Activated CD8-positive, alpha-beta T cell treated with anti-CD3 and anti-CD28 coated beads, Interleukin-2, amount 10 ng/mL, durations not matched to agents 7 days and 5 days (primary cell): ENCODE measurements around the gene PPM1H. TPM values are rescaled to one million over a fixed set of nuclear protein-coding genes. Genes with fewer than 3 reads are reported as not detected.

Experiments used
- ATAC-seq: fragments of 150-1000 bp; cut with Tn5 transposase; one replicate; pipeline ENCODE4 v1.10.0; 2021; ENCODE audit warnings: moderate library complexity
- CTCF ChIA-PET: fragments of 350-600 bp; sonication (Branson Sonifier 250); formaldehyde crosslinking; loops from one replicate; lab custom pipeline; 2021; ENCODE audit warnings: antibody characterized with exemption; lab: Charles Lee
- POLR2A ChIA-PET: fragments of 350-600 bp; sonication (Branson Sonifier 250); formaldehyde crosslinking; loops from one replicate; lab custom pipeline; 2021; ENCODE audit warnings: antibody characterized with exemption; lab: Charles Lee
- DNase-seq: peaks from one replicate; pipeline ENCODE4 v3.0.0-alpha.2; 2020
- H3K27ac Mint-ChIP-seq: one replicate; pipeline ENCODE4 v1.8.0; 2021; ENCODE audit warnings: mild to moderate bottlenecking, mixed read lengths
- H3K27me3 Mint-ChIP-seq: one replicate; pipeline ENCODE4 v1.8.0; 2021; ENCODE audit warnings: low read depth, mixed read lengths
- H3K36me3 Mint-ChIP-seq: one replicate; pipeline ENCODE4 v1.8.0; 2021; ENCODE audit warnings: low read depth, mixed read lengths
- H3K4me1 Mint-ChIP-seq: one replicate; pipeline ENCODE4 v1.8.0; 2021; ENCODE audit warnings: low read depth, mixed read lengths
- H3K4me3 Mint-ChIP-seq: one replicate; pipeline ENCODE4 v1.8.0; 2021; ENCODE audit warnings: mild to moderate bottlenecking, mixed read lengths
- H3K9me3 Mint-ChIP-seq: one replicate; pipeline ENCODE4 v1.8.0; 2022; ENCODE audit warnings: mixed read lengths; ENCODE audit not compliant: insufficient read depth
- total RNA-seq, 2 experiments: library from RNA; stranded (reverse); gene quantifications; one replicate each; pipeline ENCODE4 v1.2.3, GENCODE V29; 2021

The PPM1H gene
- total RNA-seq, 2 experiments from 2014 or later: not detected

GRCh38 chr12:62605981-62606380 lies 329.0 kb downstream of the PPM1H start:
- ATAC-seq (no peak), DNase-seq (no peak)
- no peaks in the 10 kb centered on the region for H3K9me3 Mint-ChIP-seq
- H3K27me3 Mint-ChIP-seq: no peaks in the 10 kb centered on the region
- peaks cover 35% of the 10 kb centered on the region for H3K4me1 Mint-ChIP-seq
- peaks cover 31% of the 10 kb centered on the region for H3K36me3 Mint-ChIP-seq
- no peak overlapping the region for H3K4me3 Mint-ChIP-seq
- CTCF ChIA-PET: interaction anchor here (0.6 to 2.0 kb wide), 10 partner anchors 9 to 256 kb away, joined by 3 to 9 read pairs (median 4); no protein-coding TSS in a partner anchor
- POLR2A ChIA-PET: interaction anchor here (0.6 kb wide), 1 partner anchor 1785 kb away, joined by 3 read pairs; no protein-coding TSS in a partner anchor
- no peak overlapping the region for H3K27ac Mint-ChIP-seq

- peak overlapping the region; percentile 82 for H3K4me3 Mint-ChIP-seq
- CTCF ChIA-PET: interaction anchor here (1.4 to 2.0 kb wide), 5 partner anchors 10 to 193 kb away, joined by 4 to 9 read pairs (median 5); no protein-coding TSS in a partner anchor
- no peaks in the 10 kb centered on the region for H3K9me3 Mint-ChIP-seq
- H3K36me3 Mint-ChIP-seq: peaks cover 31% of the 10 kb centered on the region
- POLR2A ChIA-PET: no interaction called here
- H3K4me1 Mint-ChIP-seq: peaks cover 35% of the 10 kb centered on the region
- peak overlapping the region; percentile 39 for H3K27ac Mint-ChIP-seq
- H3K27me3 Mint-ChIP-seq: no peaks in the 10 kb centered on the region
- ATAC-seq: no peak
- no peak for DNase-seq
Observed at GRCh38 chr12:62604871-62605270, 330.1 kb downstream of the PPM1H start.

GRCh38 chr12:62604373-62604772 lies 330.6 kb downstream of the PPM1H start:
- CTCF ChIA-PET: interaction anchor here (0.6 to 3.6 kb wide), 7 partner anchors 22 to 348 kb away, joined by 3 to 23 read pairs (median 3); no protein-coding TSS in a partner anchor
- Mint-ChIP-seq H3K27ac (peak overlapping the region; percentile 98), H3K4me3 (peak overlapping the region; percentile 82), H3K36me3 (peaks cover 31% of the 10 kb centered on the region), H3K27me3 (no peaks in the 10 kb centered on the region), H3K4me1 (peaks cover 35% of the 10 kb centered on the region), H3K9me3 (no peaks in the 10 kb centered on the region)
- POLR2A ChIA-PET: interaction anchor here (0.6 to 2.7 kb wide), 13 partner anchors 9 to 353 kb away, joined by 3 to 13 read pairs (median 5); partner anchors contain the start of gene MON2
- ATAC-seq (no peak), DNase-seq (no peak)

- no peaks in the 10 kb centered on the region for H3K27me3 Mint-ChIP-seq
- ATAC-seq (no peak), DNase-seq (no peak)
- H3K4me1 Mint-ChIP-seq: peaks cover 35% of the 10 kb centered on the region
- POLR2A ChIA-PET: interaction anchor here (0.6 to 2.7 kb wide), 19 partner anchors 9 to 352 kb away, joined by 3 to 15 read pairs (median 5); partner anchors contain the start of genes MON2 and USP15
- no peaks in the 10 kb centered on the region for H3K9me3 Mint-ChIP-seq
- H3K27ac Mint-ChIP-seq: peak overlapping the region; percentile 98
- peaks cover 33% of the 10 kb centered on the region for H3K36me3 Mint-ChIP-seq
- H3K4me3 Mint-ChIP-seq: peak overlapping the region; percentile 82
- CTCF ChIA-PET: interaction anchor here (0.6 to 3.6 kb wide), 9 partner anchors 22 to 347 kb away, joined by 3 to 23 read pairs (median 4); no protein-coding TSS in a partner anchor
Observed at GRCh38 chr12:62603811-62604098, 331.2 kb downstream of the PPM1H start.

- DNase-seq (peak; percentile 86), ATAC-seq (peak; percentile 82)
- ChIA-PET POLR2A (interaction anchor here (0.5 to 2.7 kb wide), 25 partner anchors 10 to 352 kb away, joined by 3 to 15 read pairs (median 5); partner anchors contain the start of genes MON2 and USP15), CTCF (interaction anchor here (0.8 to 3.6 kb wide), 11 partner anchors 12 to 347 kb away, joined by 3 to 23 read pairs (median 5); partner anchors contain the start of genes MON2 and USP15)
- peaks cover 35% of the 10 kb centered on the region for H3K4me1 Mint-ChIP-seq
- H3K4me3 Mint-ChIP-seq: peak overlapping the region; percentile 82
- peak overlapping the region; percentile 98 for H3K27ac Mint-ChIP-seq
- no peaks in the 10 kb centered on the region for H3K27me3 Mint-ChIP-seq
- no peaks in the 10 kb centered on the region for H3K9me3 Mint-ChIP-seq
- H3K36me3 Mint-ChIP-seq: peaks cover 33% of the 10 kb centered on the region
Observed at GRCh38 chr12:62603061-62603810, 331.7 kb downstream of the PPM1H start.

- Mint-ChIP-seq H3K4me3 (peak overlapping the region; percentile 82), H3K9me3 (no peaks in the 10 kb centered on the region), H3K36me3 (peaks cover 33% of the 10 kb centered on the region), H3K27me3 (no peaks in the 10 kb centered on the region), H3K27ac (peak overlapping the region; percentile 98), H3K4me1 (peaks cover 35% of the 10 kb centered on the region)
- ATAC-seq (peak; percentile 76), DNase-seq (peak; percentile 92)
- ChIA-PET CTCF (interaction anchor here (0.8 to 3.6 kb wide), 10 partner anchors 11 to 346 kb away, joined by 3 to 23 read pairs (median 5); partner anchors contain the start of genes MON2 and USP15), POLR2A (interaction anchor here (0.6 to 2.7 kb wide), 22 partner anchors 9 to 738 kb away, joined by 3 to 15 read pairs (median 5); partner anchors contain the start of genes MON2 and USP15)
Observed at GRCh38 chr12:62602255-62603060, 332.5 kb downstream of the PPM1H start.

- H3K27ac Mint-ChIP-seq: peak overlapping the region; percentile 98
- H3K4me1 Mint-ChIP-seq: peaks cover 34% of the 10 kb centered on the region
- ATAC-seq: no peak
- POLR2A ChIA-PET: interaction anchor here (0.6 to 2.7 kb wide), 2 partner anchors 126 to 135 kb away, joined by 3 to 13 read pairs; partner anchors contain the start of gene MON2
- no peaks in the 10 kb centered on the region for H3K9me3 Mint-ChIP-seq
- peaks cover 34% of the 10 kb centered on the region for H3K36me3 Mint-ChIP-seq
- H3K4me3 Mint-ChIP-seq: peak overlapping the region; percentile 82
- no peaks in the 10 kb centered on the region for H3K27me3 Mint-ChIP-seq
- no peak for DNase-seq
- CTCF ChIA-PET: interaction anchor here (1.4 to 3.6 kb wide), 3 partner anchors 10 to 194 kb away, joined by 4 to 23 read pairs (median 22); no protein-coding TSS in a partner anchor
Observed at GRCh38 chr12:62601765-62602164, 333.2 kb downstream of the PPM1H start.

- Mint-ChIP-seq H3K9me3 (no peaks in the 10 kb centered on the region), H3K4me1 (peaks cover 17% of the 10 kb centered on the region), H3K27me3 (no peaks in the 10 kb centered on the region), H3K27ac (no peak overlapping the region), H3K4me3 (no peak overlapping the region), H3K36me3 (peaks cover 23% of the 10 kb centered on the region)
- CTCF ChIA-PET: interaction anchor here (0.9 kb wide), 1 partner anchor 19 kb away, joined by 3 read pairs; no protein-coding TSS in a partner anchor
- POLR2A ChIA-PET: interaction anchor here (0.6 to 1.0 kb wide), 2 partner anchors 196 to 373 kb away, joined by 3 read pairs; no protein-coding TSS in a partner anchor
- ATAC-seq: no peak
- no peak for DNase-seq
Observed at GRCh38 chr12:62599854-62600437, 335.0 kb downstream of the PPM1H start.

- Mint-ChIP-seq H3K9me3 (no peaks in the 10 kb centered on the region), H3K27ac (no peak overlapping the region), H3K36me3 (peaks cover 16% of the 10 kb centered on the region), H3K4me1 (peaks cover 8% of the 10 kb centered on the region), H3K4me3 (no peak overlapping the region), H3K27me3 (no peaks in the 10 kb centered on the region)
- CTCF ChIA-PET: interaction anchor here (1.0 kb wide), 1 partner anchor 197 kb away, joined by 3 read pairs; no protein-coding TSS in a partner anchor
- DNase-seq (no peak), ATAC-seq (no peak)
- POLR2A ChIA-PET: interaction anchor here (0.6 kb wide), 1 partner anchor 91 kb away, joined by 3 read pairs; no protein-coding TSS in a partner anchor
Observed at GRCh38 chr12:62598846-62599245, 336.1 kb downstream of the PPM1H start.

- no peaks in the 10 kb centered on the region for H3K27me3 Mint-ChIP-seq
- DNase-seq (no peak), ATAC-seq (no peak)
- H3K9me3 Mint-ChIP-seq: no peaks in the 10 kb centered on the region
- H3K36me3 Mint-ChIP-seq: peaks cover 18% of the 10 kb centered on the region
- no peak overlapping the region for H3K27ac Mint-ChIP-seq
- peaks cover 7% of the 10 kb centered on the region for H3K4me1 Mint-ChIP-seq
- H3K4me3 Mint-ChIP-seq: no peak overlapping the region
- CTCF ChIA-PET: no interaction called here
- POLR2A ChIA-PET: no interaction called here
Observed at GRCh38 chr12:62597253-62597652, 337.7 kb downstream of the PPM1H start.
